Measurements from ENCODE around the gene PROZ. TPM values are rescaled to one million over a fixed set of nuclear protein-coding genes. Genes with fewer than 3 reads are reported as not detected.

The PROZ gene, protein sequence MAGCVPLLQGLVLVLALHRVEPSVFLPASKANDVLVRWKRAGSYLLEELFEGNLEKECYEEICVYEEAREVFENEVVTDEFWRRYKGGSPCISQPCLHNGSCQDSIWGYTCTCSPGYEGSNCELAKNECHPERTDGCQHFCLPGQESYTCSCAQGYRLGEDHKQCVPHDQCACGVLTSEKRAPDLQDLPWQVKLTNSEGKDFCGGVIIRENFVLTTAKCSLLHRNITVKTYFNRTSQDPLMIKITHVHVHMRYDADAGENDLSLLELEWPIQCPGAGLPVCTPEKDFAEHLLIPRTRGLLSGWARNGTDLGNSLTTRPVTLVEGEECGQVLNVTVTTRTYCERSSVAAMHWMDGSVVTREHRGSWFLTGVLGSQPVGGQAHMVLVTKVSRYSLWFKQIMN
- total RNA-seq = not detected

DNA sequence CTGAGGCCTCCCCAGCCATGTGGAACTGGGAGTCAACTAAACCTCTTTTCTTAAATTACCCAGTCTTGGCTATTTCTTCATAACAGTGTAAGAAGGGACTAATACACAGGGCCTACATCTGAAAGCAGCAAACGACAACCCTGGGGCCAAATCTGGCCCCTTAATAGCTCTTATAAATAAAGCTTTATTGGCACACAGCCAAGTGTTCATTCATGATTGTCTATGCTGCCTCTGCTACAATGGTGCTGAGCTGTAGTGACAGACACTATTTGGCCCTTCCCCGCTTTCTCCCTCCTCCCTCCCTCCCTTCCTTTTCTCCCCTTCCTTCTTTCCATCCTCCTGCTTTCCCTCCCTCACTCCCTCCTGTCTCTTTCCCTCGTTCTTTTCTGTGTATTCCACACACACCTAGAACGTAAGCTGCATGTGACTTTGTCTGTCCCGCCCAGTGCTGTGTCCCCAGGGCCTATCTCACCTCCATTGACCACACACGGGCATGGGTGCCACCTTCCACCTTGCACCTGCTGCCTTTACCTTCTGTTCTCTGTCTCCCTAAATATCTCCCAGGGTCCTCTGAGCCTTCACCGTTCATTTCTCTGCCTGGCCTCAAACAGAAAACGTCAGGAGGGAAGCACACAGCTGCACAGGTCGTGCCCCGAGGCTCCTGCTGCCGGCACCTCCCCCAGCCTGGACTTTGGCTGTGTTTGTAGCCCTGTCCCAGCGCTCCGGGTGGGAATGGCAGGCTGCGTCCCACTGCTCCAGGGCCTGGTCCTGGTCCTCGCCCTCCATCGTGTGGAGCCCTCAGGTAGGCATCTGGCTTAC lies at the start of gene PROZ:
PROZ (plus strand) TSS at position 720 of the 819 bp plus-strand sequence; CDS start at position 733, 13 bp downstream.

DNA sequence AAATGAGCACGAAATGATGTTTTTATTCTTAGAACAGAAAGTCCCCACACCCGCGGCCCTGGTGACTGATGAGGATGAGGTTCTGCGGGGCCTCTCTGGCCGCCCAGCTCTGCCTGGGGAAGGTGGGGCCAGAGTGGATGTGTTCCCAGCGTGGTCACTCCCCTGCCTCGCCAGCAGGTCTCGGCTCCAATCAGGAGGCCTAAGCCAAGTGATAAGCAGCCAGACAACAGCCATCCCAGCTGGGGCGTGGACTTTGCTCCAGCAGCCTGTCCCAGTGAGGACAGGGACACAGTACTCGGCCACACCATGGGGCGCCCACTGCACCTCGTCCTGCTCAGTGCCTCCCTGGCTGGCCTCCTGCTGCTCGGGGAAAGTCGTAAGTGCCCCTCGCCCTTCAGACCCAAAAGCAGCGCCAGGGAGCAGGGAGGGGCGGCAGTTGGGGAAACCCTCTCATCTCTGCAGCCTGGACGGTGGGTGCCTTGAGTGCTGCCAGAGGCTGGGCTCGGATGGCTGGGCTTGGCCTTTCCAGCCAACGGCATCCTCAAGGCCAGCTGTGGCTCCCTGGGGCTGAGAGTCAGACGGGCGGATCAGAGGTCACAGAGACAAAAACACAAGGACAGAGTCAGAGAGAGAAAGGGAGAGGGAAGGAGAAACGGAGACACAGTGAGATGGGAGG lies 35.8 kb upstream of the PROZ start, which contains the start of gene F10:
F10 (plus strand) TSS at position 250 of the 676 bp plus-strand sequence; CDS start at position 307, 57 bp downstream.

DNA sequence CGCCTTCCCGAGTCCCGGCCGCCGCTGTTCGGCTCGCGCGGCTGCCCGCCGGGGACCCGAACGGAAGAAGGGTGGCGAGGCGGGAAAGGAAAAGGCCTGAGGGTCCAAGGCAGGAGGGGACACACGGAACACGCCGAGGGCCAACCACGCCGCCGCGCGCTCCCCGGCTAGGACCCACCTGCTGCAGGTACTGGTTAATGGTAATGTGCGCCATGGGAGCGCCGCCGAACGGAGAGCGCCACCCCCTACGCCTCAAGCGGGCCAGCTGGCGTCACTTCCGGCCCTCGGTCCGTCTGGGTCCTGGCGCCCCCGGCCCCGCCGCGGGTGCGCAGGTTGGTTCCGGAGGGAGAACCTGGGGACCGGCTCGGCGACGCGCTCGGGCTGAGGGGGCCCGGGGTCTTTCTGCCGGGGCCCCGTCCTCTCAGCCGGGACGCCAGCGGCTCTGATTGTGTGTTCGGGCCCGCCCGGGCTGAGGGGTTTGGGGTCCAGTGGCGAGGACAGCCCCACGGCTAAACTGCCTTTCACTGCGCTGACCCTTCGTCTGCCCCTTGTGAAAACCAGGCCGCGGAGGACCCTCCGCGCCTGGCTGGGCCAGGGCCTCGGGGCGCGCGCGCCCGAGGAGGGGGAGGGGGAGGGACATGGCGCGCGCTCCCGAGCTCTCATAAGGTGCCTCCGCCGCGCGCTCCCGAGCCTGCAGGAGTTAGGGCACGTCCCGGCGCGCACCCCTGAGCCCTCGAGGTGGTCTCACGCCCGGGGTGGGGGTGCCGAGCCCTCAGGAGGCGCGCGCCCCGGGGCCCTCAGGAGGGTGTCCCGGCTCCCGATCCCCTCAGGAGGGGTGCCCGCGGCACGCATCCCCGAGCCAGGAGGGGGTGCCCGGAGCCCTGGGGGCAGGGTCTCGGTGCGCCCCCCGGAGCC lies 50.2 kb downstream of the PROZ start, which contains the start of gene PCID2:
PCID2 (minus strand) TSS at position 249 of the 915 bp plus-strand sequence; CDS start at position 214, 35 bp downstream.

DNA sequence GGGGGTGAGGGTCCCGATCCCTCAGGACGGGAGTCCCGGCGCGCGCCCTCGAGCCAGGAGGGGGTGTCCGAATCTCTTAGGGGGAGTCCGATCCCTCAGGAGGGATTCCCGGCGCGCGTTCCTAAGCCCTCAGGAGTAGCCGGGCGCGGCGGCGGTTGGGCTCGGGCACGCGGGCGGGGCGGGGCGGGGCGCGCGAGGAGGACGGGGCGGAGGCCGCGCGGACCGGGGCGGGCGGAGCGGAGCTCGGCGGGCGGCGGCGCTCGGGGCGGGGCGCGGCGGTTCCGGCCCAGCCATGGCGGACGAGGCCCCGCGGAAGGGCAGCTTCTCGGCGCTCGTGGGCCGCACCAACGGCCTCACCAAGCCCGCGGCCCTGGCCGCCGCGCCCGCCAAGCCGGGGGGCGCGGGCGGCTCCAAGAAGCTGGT lies 50.9 kb downstream of the PROZ start, which contains the start of gene CUL4A:
CUL4A (plus strand) TSS at position 278 of the 423 bp plus-strand sequence; CDS start at position 293, 15 bp downstream.

Other genes starting within 250 kb of the PROZ start
- gene MCF2L, start 189.4 kb upstream of the PROZ start, total RNA-seq = 1 to 10 TPM; 2.2 to 3.4 TPM
- gene F7, start 52.9 kb upstream of the PROZ start, total RNA-seq = not detected
- gene F10, start 35.8 kb upstream of the PROZ start, total RNA-seq = not detected
- gene PCID2, start 50.0 kb downstream of the PROZ start, total RNA-seq = 10 to 100 TPM; 54.0 to 58.3 TPM
- 10 to 100 TPM; 79.2 to 80.0 TPM for gene CUL4A, start 51.0 kb downstream of the PROZ start, total RNA-seq
- gene LAMP1, start 138.6 kb downstream of the PROZ start, total RNA-seq = 10 to 100 TPM; 91.5 to 93.5 TPM
- under 1 TPM in 1 of 2 experiments, not detected in 1; 0.15 TPM for gene GRTP1, start 205.5 kb downstream of the PROZ start, total RNA-seq

All from activated naive CD4-positive, alpha-beta T cell treated with anti-CD3 and anti-CD28 coated beads, Interleukin-2, amount 10 ng/mL, durations not matched to agents 5 hours and 36 hours (primary cell).